Upper lobe of right lung (tissue), 1 donor: ENCODE measurements around the gene PTGES3. TPM values are rescaled to one million over a fixed set of nuclear protein-coding genes. Genes with fewer than 3 reads are reported as not detected.

Experiments used
- ATAC-seq: fragments of 200-7000 bp; cut with Tn5 transposase; one replicate; pipeline ENCODE4 v1.9.1; 2020; ENCODE audit warnings: mild to moderate bottlenecking, moderate library complexity
- DNase-seq: peaks from one replicate; pipeline ENCODE4 v3.0.0-alpha.2; 2020
- H3K27ac ChIP-seq: fragments of 200-600 bp; one replicate; pipeline ENCODE4 v1.8.0; 2022
- H3K27me3 ChIP-seq: fragments of 200-600 bp; one replicate; pipeline ENCODE4 v1.8.0; 2022; ENCODE audit warnings: mild to moderate bottlenecking
- H3K36me3 ChIP-seq: fragments of 200-600 bp; one replicate; pipeline ENCODE4 v1.8.0; 2022
- H3K4me1 ChIP-seq: fragments of 200-600 bp; one replicate; pipeline ENCODE4 v1.8.0; 2022
- H3K4me3 ChIP-seq: fragments of 200-600 bp; one replicate; pipeline ENCODE4 v1.8.0; 2022; ENCODE audit warnings: mild to moderate bottlenecking
- H3K9me3 ChIP-seq: fragments of 200-600 bp; one replicate; pipeline ENCODE4 v1.8.0; 2022
- CTCF ChIP-seq: fragments of 200-600 bp; IDR thresholded peaks from one replicate; pipeline ENCODE4 v1.8.0; 2022; ENCODE audit warnings: antibody characterized with exemption
- intact Hi-C: fragments of 100-400 bp; cut with DNase I; formaldehyde crosslinking; loops from one replicate; pipeline ENCODE4 v1.11.0; 2022
- total RNA-seq: library from RNA; stranded (reverse); fragmentation: NEBNext Ultra II Directional; extraction: Animal tissue kit (Norgen Biotek cat#: 25700); gene quantifications from one replicate; pipeline ENCODE4 v1.2.1, GENCODE V29; 2021
- donor health status: DM: no; HTN: yes; CAD: no; lungs with severe emphysema.

The PTGES3 gene
- total RNA-seq, 1 donor from 2014 or later: 168 TPM

DNA sequence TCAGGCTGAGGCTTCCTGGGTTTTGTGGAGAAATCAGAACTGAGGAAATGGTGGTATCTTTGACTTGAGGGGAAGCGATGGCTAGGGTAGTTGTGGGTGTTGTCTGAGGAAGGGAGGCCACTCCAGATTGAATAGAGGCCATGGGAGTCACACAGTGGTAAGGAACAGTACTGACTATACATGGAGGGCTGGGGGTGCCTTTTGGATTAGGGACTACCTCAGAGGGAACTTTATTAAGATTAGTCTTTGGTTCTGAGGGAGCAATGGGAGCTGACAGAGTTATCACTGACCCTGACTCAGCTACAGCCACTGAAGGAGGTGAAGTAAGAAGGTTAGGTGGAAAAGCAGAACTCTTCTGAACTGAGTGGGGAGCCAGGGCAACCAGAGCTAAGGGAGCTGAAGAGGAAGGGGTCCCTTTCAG, 32.7 kb upstream of the PTGES3 start:
- no peak overlapping the region for H3K27ac ChIP-seq
- H3K9me3 ChIP-seq: no peaks in the 10 kb centered on the region
- no peak overlapping the region for H3K4me3 ChIP-seq
- no peak for ATAC-seq
- no peaks in the 10 kb centered on the region for H3K27me3 ChIP-seq
- TF ChIP-seq CTCF: no peak
- H3K36me3 ChIP-seq: peaks cover 32% of the 10 kb centered on the region
- DNase-seq: peak; percentile 18
- intact Hi-C loops: no loop called here
- H3K4me1 ChIP-seq: peaks cover 53% of the 10 kb centered on the region

- ATAC-seq (no peak), DNase-seq (no peak)
- Histone ChIP-seq H3K36me3 (peaks cover 47% of the 10 kb centered on the region), H3K27ac (no peak overlapping the region), H3K27me3 (no peaks in the 10 kb centered on the region), H3K4me1 (peaks cover 53% of the 10 kb centered on the region), H3K4me3 (no peak overlapping the region), H3K9me3 (no peaks in the 10 kb centered on the region)
- intact Hi-C loops: no loop called here
- TF ChIP-seq CTCF: no peak
Observed at GRCh38 chr12:56719056-56719455, 31.0 kb upstream of the PTGES3 start.

- ATAC-seq (no peak), DNase-seq (peak; percentile 28)
- Histone ChIP-seq H3K4me1 (peaks cover 50% of the 10 kb centered on the region), H3K27me3 (no peaks in the 10 kb centered on the region), H3K36me3 (peaks cover 52% of the 10 kb centered on the region), H3K27ac (no peak overlapping the region), H3K9me3 (no peaks in the 10 kb centered on the region), H3K4me3 (no peak overlapping the region)
- intact Hi-C loops: no loop called here
- TF ChIP-seq CTCF: no peak
Observed at GRCh38 chr12:56718636-56719035, 30.6 kb upstream of the PTGES3 start.

DNA sequence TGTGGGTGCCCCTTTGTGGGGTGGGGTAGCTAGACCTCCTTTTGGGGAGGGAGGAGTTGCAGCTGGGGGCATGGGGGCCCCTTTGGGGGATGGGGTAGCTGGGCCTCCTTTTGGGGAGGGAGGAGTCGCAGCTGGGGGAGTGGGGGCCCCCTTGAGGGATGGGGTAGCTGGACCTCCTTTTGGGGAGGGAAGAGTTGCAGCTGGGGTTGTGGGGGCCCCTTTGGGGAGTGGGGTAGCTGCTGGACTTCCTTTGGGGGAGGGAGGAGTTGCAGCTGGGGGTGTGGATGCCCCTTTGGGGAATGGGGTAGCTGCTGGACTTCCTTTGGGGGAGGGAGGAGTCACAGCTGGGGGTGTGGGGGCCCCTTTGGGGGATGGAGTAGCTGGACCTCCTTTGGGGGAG, 30.1 kb upstream of the PTGES3 start:
- Histone ChIP-seq H3K27ac (no peak overlapping the region), H3K4me1 (peaks cover 45% of the 10 kb centered on the region), H3K4me3 (no peak overlapping the region), H3K36me3 (peaks cover 56% of the 10 kb centered on the region), H3K9me3 (no peaks in the 10 kb centered on the region), H3K27me3 (no peaks in the 10 kb centered on the region)
- intact Hi-C loops: no loop called here
- ATAC-seq: no peak
- peak; percentile 21 for DNase-seq
- TF ChIP-seq CTCF: no peak

DNA sequence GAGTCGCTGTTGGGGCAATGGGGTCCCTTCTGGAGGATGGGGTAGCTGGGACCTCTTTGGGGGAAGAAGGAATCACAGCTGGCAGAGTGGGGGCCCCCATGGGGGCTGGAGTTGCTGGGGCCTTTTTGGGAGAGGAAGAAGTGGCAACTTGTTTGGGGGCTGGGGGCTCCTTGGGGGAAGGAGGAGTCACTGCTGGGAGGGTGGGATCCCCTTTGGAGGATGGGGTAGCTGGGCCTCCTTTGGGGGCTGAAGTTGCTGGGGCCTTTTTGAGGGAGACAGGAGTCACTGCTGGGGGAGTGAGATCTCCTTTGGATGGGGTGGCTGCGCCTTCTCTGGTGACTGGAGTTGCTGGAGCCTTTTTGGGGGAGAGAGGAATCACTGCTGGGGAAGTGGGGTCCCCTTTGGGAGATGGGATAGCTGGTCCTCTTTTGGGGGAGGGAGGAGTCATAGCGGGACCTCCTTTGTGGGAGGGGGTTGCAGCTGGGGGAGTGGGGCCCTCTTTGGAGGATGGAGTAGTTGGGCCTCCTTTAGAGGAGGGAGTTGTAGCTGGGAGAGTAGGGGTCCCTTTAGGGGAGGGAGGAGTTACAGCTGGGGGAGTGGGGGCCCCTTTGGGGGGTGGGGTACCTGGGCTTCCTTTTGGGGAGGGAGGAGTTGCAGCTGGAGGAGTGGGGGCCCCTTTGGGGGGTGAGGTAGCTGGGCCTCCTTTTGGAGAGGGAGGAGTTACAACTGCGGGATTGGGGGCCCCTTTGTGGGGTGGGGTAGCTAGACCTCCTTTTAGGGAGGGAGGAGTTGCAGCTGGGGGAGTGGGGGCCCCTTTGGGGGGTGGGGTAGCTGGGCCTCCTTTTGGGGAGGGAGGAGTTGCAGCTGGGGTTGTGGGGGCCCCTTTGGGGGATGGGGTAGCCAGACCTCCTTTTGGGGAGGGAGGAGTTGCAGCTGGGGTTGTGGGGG, 29.1 kb upstream of the PTGES3 start:
- Histone ChIP-seq H3K27ac (no peak overlapping the region), H3K36me3 (peaks cover 66% of the 10 kb centered on the region), H3K9me3 (no peaks in the 10 kb centered on the region), H3K4me1 (peaks cover 36% of the 10 kb centered on the region), H3K27me3 (no peaks in the 10 kb centered on the region), H3K4me3 (no peak overlapping the region)
- no peak for TF ChIP-seq CTCF
- ATAC-seq (no peak), DNase-seq (peak; percentile 25)
- intact Hi-C loops: no loop called here
